Measurements from ENCODE around the gene LRRC55. TPM values are rescaled to one million over a fixed set of nuclear protein-coding genes. Genes with fewer than 3 reads are reported as not detected.

Gene LRRC55
- total RNA-seq, 1 experiment from 2014 or later = 0.79 TPM

DNA sequence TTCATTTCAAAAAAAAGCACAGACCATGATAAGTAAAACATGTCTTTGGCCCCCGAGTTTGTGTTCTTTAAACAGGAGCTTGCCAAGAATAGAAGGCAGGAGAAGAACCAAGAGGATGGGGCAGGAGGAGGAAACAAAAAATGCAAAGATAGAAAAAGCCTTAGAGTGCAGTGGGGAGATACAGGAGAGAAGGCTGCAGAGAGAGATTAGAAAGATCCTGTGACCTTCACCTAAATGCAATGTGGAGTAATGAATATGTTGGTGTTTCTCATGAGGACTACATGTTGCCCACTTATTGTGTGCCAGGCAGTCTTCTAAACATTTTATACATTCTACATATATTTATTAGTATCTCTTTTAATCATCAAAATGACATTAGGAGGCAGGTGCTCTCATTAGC is 57.6 kb downstream of the LRRC55 start (continued):
- TF ChIP-seq, protein P1, sequence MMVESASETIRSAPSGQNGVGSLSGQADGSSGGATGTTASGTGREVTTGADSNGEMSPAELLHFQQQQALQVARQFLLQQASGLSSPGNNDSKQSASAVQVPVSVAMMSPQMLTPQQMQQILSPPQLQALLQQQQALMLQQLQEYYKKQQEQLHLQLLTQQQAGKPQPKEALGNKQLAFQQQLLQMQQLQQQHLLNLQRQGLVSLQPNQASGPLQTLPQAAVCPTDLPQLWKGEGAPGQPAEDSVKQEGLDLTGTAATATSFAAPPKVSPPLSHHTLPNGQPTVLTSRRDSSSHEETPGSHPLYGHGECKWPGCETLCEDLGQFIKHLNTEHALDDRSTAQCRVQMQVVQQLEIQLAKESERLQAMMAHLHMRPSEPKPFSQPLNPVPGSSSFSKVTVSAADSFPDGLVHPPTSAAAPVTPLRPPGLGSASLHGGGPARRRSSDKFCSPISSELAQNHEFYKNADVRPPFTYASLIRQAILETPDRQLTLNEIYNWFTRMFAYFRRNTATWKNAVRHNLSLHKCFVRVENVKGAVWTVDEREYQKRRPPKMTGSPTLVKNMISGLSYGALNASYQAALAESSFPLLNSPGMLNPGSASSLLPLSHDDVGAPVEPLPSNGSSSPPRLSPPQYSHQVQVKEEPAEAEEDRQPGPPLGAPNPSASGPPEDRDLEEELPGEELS (CRISPR knock-in tag; IDR thresholded peaks at IDR 0.05) = no peak
- no peak for TF ChIP-seq ZNF263 (CRISPR knock-in tag; IDR thresholded peaks at IDR 0.05; ENCODE audit: low read depth)

DNA sequence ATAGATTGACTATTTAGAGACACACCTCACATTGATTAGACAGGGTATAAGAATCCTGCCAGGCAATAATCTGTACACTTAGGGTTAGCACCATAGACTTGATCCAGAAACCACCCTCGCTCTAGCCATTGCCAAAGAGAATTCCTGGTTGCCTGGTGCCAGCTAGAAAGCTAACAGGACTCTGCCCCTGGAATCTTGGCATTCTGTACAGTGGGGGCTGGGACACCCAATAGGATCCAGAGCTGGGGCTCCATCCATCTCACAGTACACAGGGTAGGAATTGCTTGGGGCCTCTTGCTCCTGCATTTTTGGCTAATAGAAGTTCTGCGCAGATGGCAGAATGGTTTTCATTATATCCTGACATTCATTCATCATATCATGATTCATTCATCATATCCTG is 58.3 kb downstream of the LRRC55 start:
- no peaks in the 10 kb centered on the region for H3K9me3 Mint-ChIP-seq
- no peak overlapping the region for H3K4me3 Mint-ChIP-seq
- H3K36me3 Mint-ChIP-seq = no peaks in the 10 kb centered on the region
- no peaks in the 10 kb centered on the region; the same call in 1 of the 2 replicates for H3K27me3 Mint-ChIP-seq (ENCODE audit: low read depth)
- ChIA-PET CTCF (interaction anchor here (0.7 to 8.0 kb wide), 4 partner anchors 9 to 399 kb away, joined by 3 to 72 read pairs (median 6); no protein-coding TSS in a partner anchor), POLR2A (no interaction called here)
- DNase-seq (ENCODE audit: low spot score) = no peak
- TF ChIP-seq SMAD4 (CRISPR knock-in tag; IDR thresholded peaks at IDR 0.05) = no peak
- TF ChIP-seq NR2C2 (CRISPR knock-in tag; IDR thresholded peaks at IDR 0.05) = no peak
- TF ChIP-seq SP1 (CRISPR knock-in tag; conservative IDR thresholded peaks at IDR 0.05) = no peak
- no peak overlapping the region for H3K27ac Mint-ChIP-seq
- H3K4me1 Mint-ChIP-seq = peaks cover 49% of the 10 kb centered on the region
- ATAC-seq = no peak

DNA sequence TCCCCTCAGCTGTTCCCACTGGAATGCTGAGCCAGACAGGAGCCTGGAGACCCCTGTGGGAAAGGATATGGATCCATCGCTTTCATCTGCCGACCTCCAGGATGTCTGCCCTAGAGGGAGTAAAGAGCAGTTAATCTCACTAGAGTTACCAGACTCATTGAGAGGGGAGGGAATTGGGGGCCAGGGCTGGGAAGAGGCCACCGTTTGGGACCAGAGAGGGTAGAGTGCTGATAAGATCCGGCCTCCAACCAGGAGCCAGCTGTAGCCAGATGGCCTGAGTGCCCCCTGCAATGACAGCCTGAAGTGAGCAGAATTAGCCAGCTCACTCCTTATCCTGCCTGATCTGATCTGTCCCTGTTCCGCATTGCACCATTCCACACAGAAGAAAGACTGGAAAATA is 59.0 kb downstream of the LRRC55 start:
- ChIA-PET CTCF (interaction anchor here (0.9 to 8.0 kb wide), 3 partner anchors 9 to 110 kb away, joined by 3 to 72 read pairs (median 9); no protein-coding TSS in a partner anchor), POLR2A (interaction anchor here (0.6 kb wide), 1 partner anchor 291 kb away, joined by 3 read pairs; no protein-coding TSS in a partner anchor)
- H3K36me3 Mint-ChIP-seq = no peaks in the 10 kb centered on the region
- H3K27me3 Mint-ChIP-seq (ENCODE audit: low read depth) = no peaks in the 10 kb centered on the region; the same call in 1 of the 2 replicates
- peak overlapping the region; percentile 52 for H3K27ac Mint-ChIP-seq
- peaks cover 49% of the 10 kb centered on the region for H3K4me1 Mint-ChIP-seq
- TF ChIP-seq FOXJ3 (CRISPR knock-in tag; IDR thresholded peaks at IDR 0.05; ENCODE audit: borderline replicate concordance) = no peak
- TF ChIP-seq ZBTB21 (CRISPR knock-in tag; IDR thresholded peaks at IDR 0.05; ENCODE audit: borderline replicate concordance) = no peak
- no peak for TF ChIP-seq EMX1 (CRISPR knock-in tag; IDR thresholded peaks at IDR 0.05)
- no peak for TF ChIP-seq ZNF138 (CRISPR knock-in tag; conservative IDR thresholded peaks at IDR 0.05)
- TF ChIP-seq TEAD4 (CRISPR knock-in tag; IDR thresholded peaks at IDR 0.05) = no peak
- TF ChIP-seq, protein P2, sequence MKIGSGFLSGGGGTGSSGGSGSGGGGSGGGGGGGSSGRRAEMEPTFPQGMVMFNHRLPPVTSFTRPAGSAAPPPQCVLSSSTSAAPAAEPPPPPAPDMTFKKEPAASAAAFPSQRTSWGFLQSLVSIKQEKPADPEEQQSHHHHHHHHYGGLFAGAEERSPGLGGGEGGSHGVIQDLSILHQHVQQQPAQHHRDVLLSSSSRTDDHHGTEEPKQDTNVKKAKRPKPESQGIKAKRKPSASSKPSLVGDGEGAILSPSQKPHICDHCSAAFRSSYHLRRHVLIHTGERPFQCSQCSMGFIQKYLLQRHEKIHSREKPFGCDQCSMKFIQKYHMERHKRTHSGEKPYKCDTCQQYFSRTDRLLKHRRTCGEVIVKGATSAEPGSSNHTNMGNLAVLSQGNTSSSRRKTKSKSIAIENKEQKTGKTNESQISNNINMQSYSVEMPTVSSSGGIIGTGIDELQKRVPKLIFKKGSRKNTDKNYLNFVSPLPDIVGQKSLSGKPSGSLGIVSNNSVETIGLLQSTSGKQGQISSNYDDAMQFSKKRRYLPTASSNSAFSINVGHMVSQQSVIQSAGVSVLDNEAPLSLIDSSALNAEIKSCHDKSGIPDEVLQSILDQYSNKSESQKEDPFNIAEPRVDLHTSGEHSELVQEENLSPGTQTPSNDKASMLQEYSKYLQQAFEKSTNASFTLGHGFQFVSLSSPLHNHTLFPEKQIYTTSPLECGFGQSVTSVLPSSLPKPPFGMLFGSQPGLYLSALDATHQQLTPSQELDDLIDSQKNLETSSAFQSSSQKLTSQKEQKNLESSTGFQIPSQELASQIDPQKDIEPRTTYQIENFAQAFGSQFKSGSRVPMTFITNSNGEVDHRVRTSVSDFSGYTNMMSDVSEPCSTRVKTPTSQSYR (CRISPR knock-in tag; IDR thresholded peaks at IDR 0.05) = no peak
- no peak overlapping the region for H3K4me3 Mint-ChIP-seq
- no peaks in the 10 kb centered on the region for H3K9me3 Mint-ChIP-seq
- DNase-seq (ENCODE audit: low spot score) (no peak), ATAC-seq (peak; percentile 63)

Other genes with a start within 250 kb of the LRRC55 start
- not detected in 3 replicates for gene OR5AK2, start 193.0 kb upstream of the LRRC55 start, total RNA-seq (2021)
- gene APLNR, start 55.3 kb downstream of the LRRC55 start, total RNA-seq (2021) = 0.53 to 0.89 TPM (median 0.66 TPM) in 3 replicates
- gene TNKS1BP1, start 143.0 kb downstream of the LRRC55 start, total RNA-seq (2021) = 109 to 127 TPM (median 125 TPM) in 3 replicates
- 218 to 228 TPM (median 223 TPM) in 3 replicates for gene SSRP1, start 153.9 kb downstream of the LRRC55 start, total RNA-seq (2021)
- 0.26 to 1.1 TPM (median 0.66 TPM) in 3 replicates for gene P2RX3, start 156.4 kb downstream of the LRRC55 start, total RNA-seq (2021)
- gene PRG3, start 199.2 kb downstream of the LRRC55 start, total RNA-seq (2021) = not detected in 3 replicates
- gene PRG2, start 208.7 kb downstream of the LRRC55 start, total RNA-seq (2021) = 0.57 to 0.60 TPM in 2 of 3 replicates, not detected in the other
- 22.6 to 25.8 TPM (median 25.3 TPM) in 3 replicates for gene SLC43A3, start 245.2 kb downstream of the LRRC55 start, total RNA-seq (2021)

All from WTC11 (cell line).